GOT3 (cell line): ENCODE results near the gene POLDIP2.

Experiments
- DNase-seq: peaks from one replicate; lab custom pipeline; 2025; ENCODE audit warnings: mixed read lengths; lab: John Stamatoyannopoulos, UW

Gene POLDIP2

DNA sequence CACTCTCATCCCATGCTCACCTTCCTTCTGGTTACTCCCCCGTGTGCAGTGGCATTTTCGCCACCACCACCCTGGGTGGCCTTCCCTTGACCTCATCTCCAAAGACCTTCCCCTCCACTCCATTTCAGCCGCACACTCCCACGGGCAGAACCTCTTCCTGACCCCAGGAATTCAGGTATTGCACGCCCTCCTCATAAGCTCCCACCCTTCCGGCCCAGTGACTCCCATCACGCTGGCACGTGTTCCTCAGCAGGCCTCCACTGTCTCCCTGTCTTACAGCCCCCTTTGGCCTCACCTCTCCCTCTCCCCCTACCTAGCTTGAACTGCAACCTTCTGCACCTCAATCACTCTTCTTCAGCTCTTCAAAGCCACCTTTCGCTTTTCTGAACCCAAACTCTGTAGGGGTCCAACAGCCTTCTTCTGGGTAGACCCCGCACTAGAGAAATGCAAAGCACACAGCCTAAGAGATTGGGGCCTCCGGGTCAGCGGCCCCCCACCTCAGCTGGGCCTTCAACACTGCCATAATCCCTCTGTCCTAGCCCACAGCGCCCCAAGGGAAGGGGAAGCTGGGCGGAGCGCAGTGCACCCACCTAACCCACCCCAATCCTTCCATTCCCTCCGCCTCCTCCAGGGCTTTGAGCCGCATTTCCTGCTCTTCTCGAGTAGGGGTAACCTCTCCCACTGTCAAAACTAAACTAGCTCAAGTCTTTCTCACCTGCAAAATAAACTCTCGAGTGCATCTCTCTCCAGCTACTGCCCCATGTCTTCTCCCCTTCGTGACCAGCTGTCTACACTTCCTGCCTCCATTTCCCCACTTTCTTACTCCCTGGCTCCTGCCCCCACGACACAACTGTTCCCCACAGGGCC lies 40.0 kb downstream of the POLDIP2 start:
- no peak for DNase-seq

GRCh38 chr17:28315846-28316705 lies 41.3 kb downstream of the POLDIP2 start:
- DNase-seq = no peak

DNA sequence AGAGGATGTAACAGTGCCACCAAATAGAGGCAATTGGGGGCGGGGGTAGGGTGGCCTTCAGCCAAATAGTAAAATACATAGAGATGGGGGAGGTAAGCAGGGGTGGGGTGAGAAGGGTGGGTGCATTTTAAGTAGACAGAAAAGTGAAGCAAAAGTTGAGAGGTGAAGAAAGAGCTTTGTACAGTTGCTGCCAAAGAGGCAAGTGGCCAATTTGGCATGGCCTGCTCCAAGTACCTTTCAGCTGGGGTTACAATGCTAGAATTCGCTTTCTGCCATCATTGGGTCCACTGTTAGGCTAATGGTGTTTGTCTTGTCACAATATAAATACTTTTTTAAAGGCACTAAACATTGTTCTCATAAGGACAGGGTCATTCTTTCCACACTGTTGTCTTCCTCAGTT lies 43.5 kb downstream of the POLDIP2 start:
- DNase-seq = no peak

DNA sequence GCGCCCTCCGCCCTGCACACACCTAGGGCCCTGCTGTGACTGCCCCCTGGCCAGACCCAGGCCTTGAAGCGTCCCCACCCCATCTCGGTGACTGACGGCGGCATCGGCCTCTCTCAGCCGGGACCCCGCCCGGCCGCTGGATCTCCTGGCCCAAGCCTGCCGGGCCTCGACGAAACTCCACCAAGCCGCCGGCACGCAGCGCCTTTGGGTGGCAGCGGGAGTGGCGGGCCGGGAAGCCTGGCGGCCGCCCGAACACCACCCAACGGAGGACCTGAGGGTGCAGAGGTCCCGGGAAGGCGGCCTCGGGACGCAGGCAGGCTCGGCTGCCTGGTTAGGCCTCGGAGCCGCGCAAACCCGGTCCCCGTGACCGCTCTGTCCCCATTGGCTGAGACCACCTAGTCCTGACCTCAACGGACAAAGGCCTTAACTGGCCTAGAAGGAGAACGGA lies 50.3 kb downstream of the POLDIP2 start:
- DNase-seq = no peak

DNA sequence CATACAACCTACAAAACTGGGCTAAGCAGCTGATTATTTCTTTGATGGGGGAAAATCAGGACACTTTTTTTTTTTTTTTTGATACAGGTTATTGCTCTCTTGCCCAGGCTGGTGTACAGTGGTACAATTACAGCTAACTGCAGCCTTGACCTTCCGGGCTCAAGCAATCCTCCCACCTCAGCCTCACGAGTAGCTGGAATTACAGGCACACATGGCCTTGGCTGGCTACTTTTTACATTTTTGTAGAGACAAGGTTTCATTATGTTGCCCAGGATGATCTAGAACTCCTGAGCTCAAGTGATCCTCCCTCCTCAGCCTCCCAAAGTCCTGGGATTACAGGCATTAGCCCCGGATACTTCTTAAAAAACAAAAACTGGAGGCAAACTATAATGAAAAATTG lies 58.9 kb downstream of the POLDIP2 start:
- no peak for DNase-seq
